SK-MEL-5 (cell line): Measurements from ENCODE around the gene CTNND2. TPM values are rescaled to one million over a fixed set of nuclear protein-coding genes. Genes with fewer than 3 reads are reported as not detected.

Source experiments
- DNase-seq: peaks from one replicate; pipeline ENCODE4 v3.0.0-alpha.2; 2016; ENCODE audit warnings: low read depth, low spot score
- in situ Hi-C: cut with HindIII; loops from 2 replicates; pipeline ENCODE4 v1.10.0; 2016; ENCODE audit warnings: low sequenced_read_pairs, high pct_unique_total_duplicates, low pct_unique_long_range_greater_than_20kb
- total RNA-seq: library from RNA; depleted of rRNA; stranded (reverse); fragments of >200 nt; shearing (Covaris generic); gene quantifications from 2 replicates; pipeline ENCODE4 v1.2.3, GENCODE V29; 2014

Gene CTNND2
- total RNA-seq, 1 experiment from 2014 or later = 0.85 TPM

DNA sequence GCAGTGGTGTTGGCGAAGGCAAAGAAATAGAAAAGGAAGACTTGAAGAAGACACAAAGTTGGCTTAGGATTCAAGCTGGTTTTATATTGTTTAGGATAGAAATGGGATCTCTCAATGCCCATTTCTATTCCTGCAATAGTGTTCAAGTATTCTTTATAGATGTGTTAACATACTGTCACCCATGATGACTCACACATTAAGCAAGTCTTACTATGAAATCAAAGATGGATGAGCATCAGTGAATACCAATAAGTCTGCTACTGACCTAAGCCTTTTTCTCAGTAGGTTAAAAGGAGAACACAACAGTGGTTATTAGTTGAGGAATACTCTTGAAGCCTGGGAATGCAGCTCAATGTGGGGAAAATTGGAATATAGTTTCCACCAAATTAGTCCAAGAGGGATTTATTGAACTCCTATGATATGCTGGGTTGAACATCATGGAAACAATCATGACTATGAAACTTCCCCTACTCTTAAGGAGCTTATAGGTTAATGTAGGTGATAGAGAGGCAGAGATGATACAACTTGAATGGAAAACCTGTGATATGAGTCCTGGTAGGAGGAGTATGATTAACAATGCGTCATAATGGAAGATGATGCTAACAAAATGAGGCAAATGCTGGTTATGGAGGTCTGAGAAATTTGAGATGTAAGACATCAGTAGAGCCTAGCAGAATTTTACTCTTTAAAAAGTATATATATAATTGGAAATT lies 726.1 kb downstream of the CTNND2 start:
- no peak for DNase-seq
- in situ Hi-C loops = no loop called here

DNA sequence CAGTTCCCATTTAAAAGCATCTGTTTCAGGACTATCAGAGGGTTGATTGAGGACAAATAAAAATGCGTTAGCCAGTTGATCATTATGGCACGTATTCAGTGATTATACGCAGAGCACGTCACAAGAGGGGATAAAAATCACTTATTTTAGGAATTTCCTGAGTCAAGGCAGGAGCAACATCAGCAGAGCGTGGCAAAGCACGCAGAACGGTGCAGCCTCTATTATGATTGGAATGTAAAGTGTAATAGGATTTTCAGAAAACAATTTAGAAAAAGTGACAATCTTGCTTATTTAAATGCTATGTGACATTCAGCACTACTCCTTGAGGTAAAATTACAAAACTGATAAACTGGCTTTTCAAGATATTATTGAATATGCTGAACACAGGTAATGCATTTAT lies 729.7 kb downstream of the CTNND2 start:
- in situ Hi-C loops = no loop called here
- no peak for DNase-seq

DNA sequence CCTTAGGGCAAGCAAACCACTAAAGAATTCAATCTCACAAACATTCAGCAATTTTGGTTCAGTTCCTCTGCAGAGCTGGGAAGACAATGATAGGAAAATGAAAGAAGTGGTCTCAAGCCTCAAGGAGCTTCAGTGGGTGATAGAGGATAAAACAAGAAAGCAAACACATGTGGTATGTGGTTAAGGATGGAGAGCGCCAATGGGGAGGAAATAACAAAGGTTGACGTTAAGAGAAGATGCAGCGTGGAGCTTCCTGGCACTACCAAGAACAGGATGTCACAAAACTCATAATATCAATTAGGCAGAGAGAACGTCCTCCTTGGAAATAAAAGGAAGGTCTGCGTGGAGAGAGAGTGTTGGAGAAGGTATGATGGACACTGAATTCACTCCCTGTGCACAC lies 731.8 kb downstream of the CTNND2 start:
- in situ Hi-C loops = no loop called here

DNA sequence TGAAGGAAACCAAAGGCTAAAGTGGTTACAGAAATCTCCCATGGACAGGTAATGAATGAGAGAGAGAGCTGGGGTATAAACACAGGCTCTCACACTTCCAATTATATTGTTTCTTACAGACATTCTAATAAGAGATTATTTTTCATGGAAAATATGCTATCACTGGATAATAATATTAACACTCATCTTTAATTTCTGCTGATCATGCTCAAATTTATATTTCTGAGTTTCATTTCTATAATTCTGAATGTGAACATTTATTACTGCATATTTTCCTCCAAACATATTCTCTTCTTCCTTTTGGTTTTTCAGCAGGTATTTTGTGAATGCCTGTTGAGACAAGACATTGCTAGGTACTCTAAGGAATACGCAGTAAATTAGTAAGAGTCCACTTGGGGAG lies 733.0 kb downstream of the CTNND2 start:
- in situ Hi-C loops = no loop called here
- DNase-seq = no peak

More for the DNA sequence above, 731.8 kb downstream of the CTNND2 start:
- DNase-seq = no peak

DNA sequence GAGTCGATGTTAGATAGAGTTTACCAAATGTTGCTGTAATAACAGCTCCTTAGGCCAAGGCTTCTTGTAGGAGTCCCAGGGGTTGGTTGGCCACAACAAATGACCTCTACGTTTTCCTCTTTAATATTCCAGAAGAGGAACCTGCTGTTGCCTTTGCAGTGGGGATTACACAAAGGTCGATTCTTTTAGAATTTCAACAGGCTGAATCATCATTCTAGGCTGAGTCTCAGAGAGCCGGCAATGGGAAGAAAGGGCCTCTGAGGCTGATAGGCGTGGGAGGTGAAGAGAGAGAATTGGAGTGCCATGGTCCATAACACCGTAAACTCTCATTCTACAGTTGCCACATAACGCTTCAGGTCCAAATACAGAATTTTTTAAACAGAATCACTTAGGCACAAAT lies 737.3 kb downstream of the CTNND2 start:
- DNase-seq = peak; percentile 58
- in situ Hi-C loops = no loop called here

DNA sequence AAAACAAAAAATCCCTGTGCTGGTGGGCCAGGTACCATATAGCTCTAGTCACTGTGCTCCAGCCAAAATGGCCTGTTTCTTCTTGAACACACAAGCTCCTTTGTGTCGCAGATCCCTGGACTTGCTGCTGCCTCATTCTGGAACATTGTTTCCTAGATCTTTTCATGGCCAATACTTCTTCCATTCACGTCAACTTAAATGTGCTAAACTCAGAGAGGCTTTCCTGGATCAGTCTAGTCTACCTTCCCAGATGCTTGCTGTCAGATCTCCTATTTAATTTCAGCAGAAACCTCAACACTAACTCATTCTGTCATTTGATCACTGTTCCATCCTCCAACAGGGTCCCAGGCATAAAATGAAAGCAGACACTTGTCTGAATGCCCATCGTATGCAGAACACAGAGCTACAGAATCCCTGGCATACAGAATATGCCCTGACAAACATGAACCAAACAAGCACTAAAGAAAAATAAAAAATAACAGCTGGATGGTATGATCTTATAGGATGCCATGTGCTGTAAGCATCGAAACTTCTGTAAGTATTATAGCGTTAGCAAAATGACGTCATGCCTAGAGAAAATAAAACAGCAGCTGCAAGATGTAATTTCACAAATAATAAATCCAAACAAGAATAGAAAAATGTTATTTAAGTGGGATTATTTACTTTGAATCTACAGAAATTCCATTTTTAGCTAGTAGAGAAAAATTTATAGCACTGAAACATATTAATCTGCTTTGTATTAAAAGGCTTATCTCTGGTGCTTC lies 739.5 kb downstream of the CTNND2 start:
- no peak for DNase-seq
- in situ Hi-C loops = no loop called here

DNA sequence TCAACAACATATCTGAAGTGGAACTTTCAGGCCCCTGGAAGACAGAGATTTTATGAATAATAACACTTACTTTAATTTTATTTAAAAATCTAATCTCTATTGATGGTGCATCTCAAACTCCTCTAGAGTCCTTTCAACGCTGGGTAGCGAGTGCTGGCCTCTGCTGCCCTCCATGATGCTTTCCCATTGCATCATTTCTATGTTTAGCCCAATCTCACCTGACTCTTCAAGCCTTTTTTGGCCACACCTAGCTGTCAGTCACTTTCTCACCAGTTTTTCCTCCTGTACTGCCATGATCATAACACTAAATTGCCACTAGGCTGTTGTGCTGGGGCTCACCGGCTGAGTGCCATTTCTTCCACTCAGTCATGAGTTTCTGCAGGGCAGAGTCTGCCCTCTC lies 747.1 kb downstream of the CTNND2 start:
- no peak for DNase-seq
- in situ Hi-C loops = no loop called here

DNA sequence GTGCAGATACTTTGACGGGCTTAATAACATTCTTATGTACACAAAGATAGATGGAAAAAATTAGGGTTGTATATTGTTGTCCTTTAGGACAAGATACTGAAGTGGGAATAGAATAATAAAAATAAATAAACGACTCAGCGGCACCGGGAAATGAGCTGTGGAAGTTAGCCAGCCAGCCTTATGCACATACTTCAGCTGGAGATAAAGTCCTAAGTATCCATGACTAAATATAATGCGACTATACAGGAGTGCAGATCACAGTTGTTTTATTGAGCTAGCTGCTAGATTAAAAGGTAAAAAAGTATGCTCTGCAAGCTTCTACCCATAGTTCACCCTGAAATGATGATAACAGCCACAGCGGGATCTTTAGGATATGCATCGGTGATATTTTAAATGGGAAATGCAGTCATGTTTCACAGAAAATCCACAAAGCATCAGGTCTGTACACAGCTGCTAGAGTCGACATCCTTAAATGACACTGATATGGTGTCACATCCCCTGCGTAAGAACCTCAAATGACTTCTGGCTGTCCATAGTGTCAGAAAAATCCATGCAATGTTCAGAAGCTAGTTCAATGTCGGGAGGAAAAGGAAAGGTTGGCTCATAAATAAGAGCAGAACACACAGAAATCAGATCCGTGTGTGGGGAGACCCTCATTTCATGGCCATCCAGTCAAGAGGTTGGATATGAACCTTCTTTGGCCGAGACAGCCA lies 750.4 kb downstream of the CTNND2 start:
- in situ Hi-C loops = no loop called here

DNA sequence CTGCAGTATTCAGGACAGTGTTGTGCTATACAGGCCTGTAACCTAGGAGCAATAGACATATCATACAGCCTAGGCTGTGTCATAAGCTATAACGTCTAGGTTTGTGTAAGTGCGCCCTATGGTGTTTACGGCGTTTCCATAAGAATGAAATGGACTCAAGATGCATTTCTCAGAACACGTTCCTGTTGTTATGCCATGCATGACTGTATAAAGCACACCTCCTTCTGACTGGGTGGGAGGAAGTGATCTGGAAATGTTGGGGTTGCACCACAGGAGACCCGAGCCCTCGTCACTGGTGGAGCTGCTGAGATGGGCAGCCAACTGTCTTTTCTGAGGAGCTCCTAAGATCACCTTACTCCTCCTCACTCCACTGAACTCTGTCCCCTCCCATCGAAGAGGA lies 751.9 kb downstream of the CTNND2 start:
- in situ Hi-C loops = no loop called here

More for the DNA sequence above, 750.4 kb downstream of the CTNND2 start:
- no peak for DNase-seq

DNA sequence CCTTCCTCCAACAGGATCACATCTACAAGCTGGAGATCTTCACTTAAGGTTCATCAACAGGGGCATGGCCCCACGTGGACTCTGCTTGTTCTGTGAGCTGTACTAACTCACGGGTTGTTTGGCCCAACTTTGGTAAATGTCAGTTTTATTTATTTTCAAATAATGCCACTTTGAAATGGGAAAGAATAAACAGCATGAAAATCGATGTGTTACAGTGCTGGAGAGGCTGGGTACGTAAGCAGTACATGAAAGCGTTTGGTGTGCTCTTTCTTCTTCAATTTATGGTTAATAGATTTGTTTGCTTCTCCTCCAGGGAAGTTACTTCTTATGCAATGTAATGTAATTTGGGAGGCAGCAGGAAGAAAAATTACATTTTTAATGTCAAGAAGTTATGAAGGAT lies 753.3 kb downstream of the CTNND2 start:
- no peak for DNase-seq
- in situ Hi-C loops = no loop called here

More for the DNA sequence above, 751.9 kb downstream of the CTNND2 start:
- DNase-seq = no peak

DNA sequence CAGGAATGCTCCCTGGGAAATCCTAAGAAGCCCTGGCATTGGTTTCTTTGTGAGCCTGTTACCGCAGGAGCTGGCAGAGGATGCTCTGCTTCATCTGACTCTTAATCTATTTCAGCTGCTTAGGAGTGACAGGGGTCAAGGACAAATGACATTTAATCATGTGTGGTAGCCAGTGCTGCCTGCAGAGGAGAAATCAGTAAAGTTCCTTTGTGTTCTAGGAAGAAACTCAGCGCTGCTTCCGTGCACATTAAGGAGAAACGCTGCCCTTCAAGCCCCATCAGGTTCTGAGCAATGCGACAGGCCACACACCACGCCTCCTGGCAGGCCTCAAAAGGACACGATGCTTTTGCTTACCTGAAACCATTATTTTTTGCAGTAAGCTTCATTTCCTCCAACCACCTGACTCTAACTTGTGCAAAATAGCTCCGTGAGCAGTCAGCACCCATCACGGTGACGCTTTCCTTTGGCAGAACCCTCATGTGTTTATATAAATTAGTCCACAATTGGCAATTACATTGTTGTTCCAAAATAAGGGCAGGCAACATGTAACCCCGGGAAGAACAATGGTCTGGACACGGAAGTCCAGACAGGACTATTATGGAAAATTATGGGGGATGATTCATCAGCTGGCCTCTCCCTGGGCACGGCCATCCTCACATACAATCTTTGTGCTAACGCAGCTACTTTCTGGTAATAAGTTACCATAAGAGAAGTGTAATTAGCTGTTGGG lies 755.3 kb downstream of the CTNND2 start:
- no peak for DNase-seq
- in situ Hi-C loops = no loop called here

DNA sequence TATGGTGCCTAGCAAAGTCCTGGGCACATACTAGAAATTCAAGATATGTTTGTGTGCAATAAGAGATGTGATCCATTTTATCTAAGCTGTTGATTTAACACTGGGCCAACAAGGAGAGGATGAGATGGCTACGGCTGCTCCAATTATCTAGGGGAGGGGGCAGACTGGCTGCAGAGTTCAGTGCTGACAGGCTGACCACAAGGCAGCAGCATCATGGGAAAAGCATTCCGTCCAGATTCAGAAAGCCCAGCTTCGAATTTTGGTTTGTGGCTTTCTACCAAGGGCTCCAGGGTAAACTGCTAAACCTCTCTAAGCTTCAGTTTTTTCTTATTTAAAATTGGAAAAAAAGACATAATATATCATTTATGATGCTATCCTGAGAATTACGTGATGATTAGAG lies 758.1 kb downstream of the CTNND2 start:
- in situ Hi-C loops = no loop called here

DNA sequence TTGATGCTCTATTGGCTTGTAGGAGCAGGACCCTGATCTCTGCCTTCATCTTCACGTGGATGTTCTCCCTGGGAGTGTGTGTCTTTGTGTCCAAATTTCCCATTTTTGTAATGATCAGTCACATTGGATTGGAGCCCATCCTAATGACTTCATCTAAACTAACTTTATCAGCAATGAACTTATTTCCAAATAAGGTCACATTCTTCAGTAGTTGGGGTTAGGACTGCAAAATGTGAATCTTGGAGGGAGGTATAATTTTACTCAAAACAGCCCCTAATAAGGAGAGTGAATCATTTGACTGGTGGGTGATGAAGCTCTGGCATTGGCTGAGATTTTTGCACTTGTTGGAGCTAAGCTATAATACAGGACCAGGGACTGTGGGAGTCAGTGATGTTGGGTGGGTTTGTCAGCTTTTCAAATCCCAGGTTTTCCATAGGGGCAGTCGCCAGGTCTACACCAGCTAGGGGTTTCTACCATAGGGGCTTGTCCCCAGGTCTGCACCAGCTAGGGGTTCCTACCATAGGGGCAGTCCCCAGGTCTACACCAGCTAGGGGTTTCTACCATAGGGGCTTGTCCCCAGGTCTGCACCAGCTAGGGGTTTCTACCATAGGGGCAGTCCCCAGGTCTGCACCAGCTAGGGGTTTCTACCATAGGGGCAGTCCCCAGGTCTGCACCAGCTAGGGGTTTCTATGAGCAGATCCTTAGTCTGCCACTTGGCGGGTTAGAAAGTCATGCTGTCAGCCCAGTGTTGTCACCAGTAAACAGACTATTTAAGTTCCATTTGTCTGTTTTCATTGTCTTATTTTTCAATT lies 760.6 kb downstream of the CTNND2 start:
- in situ Hi-C loops = no loop called here
- no peak for DNase-seq

More for the DNA sequence above, 758.1 kb downstream of the CTNND2 start:
- no peak for DNase-seq

DNA sequence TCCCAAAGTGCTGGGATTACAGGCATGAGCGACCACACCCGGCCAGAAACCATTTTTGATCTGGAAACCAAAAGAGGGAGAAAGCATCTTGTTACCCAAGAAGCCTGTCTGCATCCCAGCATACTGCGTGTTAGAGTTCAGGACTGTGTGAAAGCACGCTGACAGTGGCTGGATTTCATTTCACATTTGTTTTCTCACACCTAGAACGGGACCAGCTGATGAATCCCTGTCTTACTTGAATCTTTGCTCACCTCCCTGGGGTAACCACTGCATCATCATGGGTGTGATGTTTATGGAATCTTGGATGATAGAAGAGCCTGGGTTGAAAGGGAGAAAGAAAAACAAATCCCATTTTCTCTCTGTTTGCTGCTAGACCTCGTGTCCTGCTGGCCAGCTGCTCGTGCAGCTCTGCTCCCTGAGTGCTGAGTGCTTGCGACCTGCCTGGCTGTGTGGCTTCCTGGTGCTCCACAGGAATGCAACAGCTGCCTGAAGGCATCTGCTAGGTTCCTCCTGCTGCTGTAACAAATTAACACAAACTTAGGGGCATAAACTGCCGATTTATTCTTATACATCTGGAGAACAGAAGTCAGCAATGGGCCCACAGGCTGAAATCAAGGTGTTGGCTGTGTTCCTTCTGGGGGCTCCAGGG lies 764.9 kb downstream of the CTNND2 start:
- in situ Hi-C loops = no loop called here
- DNase-seq = no peak

DNA sequence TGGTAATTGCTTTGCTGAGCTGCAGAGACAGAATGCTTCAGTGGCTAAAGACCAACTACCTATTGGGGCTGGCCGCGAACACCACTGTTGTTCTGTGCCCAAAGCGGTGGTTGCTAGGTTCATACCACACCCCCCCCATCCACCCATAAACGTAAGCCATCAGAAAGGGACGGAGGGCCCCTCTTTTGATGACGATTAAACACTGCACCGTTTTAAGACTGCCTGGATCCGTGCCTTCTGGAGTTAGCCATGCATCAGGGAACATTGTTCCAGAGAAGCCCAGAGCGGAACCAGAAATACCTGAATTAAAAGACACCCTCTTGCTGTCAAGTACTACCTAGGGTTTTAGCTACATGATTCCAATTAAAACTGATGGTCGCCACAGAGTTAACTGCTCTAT lies 774.1 kb downstream of the CTNND2 start:
- DNase-seq = no peak
- in situ Hi-C loops = no loop called here

DNA sequence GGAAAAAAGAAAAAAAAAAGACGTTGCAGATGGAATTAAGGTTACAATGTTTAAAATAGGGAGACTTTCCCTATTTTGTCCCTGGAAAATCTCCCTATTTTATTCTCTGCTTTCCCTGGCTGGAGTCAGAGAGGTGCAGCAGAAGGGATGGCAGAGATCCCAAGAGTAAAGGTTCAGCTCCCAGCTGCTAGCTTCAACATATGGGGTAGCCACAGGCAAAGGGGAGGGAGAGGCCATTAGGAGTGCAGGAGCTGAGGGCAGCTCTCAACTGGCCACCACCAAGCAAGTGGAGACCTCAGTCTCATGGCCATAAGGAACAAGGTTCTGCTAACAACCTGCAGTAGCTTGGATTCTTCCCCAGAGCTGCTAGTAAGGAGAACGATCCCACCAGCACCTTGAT lies 776.2 kb downstream of the CTNND2 start:
- in situ Hi-C loops = no loop called here

DNA sequence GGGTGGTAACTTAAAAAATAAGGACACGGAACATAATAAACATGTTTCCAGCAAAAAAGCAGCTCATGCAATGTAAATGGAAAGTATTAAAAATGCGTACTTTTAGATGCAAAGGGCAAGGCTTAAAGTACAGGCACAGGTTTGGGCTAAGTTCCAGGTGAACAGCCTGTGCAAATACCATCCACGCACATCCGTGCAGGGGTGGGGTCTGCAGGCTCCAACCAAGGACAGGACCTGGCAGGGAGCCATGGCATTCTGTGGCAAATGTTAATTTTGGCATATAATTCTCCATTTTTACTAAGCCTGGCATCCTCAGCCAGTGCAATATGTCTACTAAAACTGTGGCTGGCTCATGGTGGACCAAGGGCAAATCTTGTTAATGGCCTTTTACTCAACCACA lies 777.4 kb downstream of the CTNND2 start:
- in situ Hi-C loops = no loop called here
- DNase-seq = no peak

More for the DNA sequence above, 776.2 kb downstream of the CTNND2 start:
- no peak for DNase-seq
